Subcutaneous adipose tissue (tissue), 4 donors: Measurements from ENCODE around the gene GPC5. TPM values are rescaled to one million over a fixed set of nuclear protein-coding genes. Genes with fewer than 3 reads are reported as not detected.

Experiments used
- CTCF ChIP-seq: fragments of 450-650 bp; IDR thresholded peaks from one replicate; pipeline ENCODE4 v1.5.1; 2016; ENCODE audit warnings: low read depth, mild to moderate bottlenecking, control low read depth, antibody characterized with exemption, moderate library complexity
- total RNA-seq, 4 donors: library from RNA; depleted of rRNA; stranded (reverse); fragments of >200 nt; gene quantifications; one replicate each; pipeline ENCODE4 v1.1.0, GENCODE V29; 2016

Gene GPC5
- total RNA-seq, 4 donors from 2014 or later, result 0.16 to 0.44 TPM; not detected in 2

DNA sequence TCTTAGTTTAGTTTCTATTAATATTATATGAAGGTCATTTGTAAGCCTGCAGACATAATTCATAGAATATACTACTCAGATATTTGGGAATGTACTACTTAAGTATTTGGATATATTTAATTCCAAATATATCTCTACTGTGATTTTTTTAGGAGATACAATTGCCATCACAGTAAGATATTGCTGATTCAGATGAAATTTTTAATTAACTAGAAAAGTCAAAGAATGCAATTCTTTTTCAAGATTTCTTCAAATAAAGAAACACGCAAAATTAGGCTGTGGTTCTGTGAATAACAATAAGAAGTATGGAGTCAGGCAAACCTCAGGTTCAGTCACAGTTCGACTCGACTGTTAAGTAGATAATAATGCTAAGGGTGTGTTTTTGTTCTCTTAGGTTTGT lies 1277.8 kb downstream of the GPC5 start:
- TF ChIP-seq CTCF, result no peak

DNA sequence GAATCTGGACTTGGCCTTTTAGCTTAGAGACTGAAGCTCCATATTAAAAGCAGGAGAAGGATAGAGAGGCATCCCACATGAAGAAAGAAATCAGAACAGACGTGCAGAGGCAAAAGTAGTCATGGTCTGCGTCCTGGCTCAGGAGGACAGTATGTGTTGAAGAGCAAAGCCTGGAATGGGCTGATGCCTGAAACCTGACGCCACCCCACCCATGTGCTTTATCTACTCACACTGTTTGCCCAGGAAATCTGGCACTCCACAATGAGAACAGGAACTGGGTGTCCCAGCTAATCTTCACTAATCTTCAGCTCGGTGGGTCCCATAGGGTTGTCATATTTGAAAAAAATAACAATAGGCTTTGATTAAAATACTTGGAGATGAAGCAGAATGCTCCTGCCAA lies 1279.2 kb downstream of the GPC5 start:
- TF ChIP-seq CTCF, result no peak

DNA sequence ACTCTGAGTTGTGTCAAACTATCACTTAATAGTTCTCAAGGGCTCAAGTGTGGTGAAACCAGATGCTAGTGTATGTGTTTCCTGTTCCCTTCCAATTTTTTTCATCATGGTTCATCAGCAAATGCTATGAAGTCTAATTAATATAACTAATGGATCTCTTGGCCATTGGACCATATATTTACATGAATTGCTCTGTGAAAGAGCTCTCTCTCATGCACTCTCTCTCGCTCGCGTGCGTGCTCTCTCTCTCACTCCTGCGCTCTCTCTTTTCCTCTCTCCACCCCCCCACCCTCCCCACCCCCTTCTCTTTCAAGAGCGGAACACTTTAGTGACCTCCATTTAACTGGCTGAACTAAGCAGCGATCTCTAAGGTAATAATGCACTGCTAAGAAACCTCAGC lies 1281.2 kb downstream of the GPC5 start:
- TF ChIP-seq CTCF, result no peak

GRCh38 chr13:92681239-92681638 lies 1282.8 kb downstream of the GPC5 start:
- TF ChIP-seq CTCF, result no peak

DNA sequence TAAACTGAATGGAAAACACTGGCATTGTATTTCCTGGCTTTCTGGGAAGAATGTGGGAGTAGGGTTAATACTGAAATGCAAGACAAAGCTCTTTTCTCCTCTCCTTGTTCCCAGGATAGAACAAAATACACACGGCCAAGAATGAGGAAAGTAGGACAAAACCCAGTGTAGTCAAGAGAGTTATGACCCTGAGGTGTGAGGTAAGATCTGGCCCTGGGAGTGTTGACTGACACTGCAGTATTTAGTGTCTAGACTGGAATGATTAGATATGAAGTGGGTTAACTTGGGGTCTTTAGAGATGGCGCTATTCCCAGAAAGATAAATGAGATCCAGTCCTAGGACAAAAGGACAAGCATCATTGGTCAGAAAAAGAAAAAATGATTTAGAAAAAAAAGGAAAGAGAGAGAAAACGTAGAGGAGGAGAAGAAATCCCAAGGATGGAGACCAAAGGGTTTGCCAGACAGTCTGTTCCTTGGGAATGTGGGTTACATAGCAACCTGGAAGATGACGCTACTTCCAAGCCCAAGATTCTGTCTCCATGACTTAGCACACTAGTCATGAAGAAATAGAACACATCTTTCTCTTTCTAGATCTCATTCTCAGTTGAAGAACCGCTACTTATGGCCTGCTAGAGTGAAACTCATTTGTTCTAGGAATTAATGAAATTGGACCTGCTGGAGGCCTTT lies 1284.6 kb downstream of the GPC5 start:
- no peak for TF ChIP-seq CTCF

DNA sequence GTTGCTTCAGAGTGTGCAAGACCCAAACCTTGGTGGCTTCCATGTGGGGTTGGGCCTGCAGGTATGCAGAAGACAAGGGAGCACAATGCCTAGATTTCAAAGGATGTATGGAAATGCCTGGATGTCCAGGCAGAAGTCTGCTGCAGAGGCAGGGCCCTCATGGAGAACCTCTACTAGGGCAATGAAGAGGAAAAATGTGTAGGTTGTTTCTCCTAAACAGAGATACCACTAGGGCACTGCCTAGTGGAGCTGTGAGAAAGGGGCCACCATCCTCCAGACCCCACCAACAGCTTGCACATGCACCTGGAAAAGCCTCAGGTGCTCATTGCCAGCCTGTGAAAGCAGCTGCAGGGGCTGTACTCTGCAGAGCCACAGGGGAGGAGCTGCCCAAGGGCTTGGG lies 1295.6 kb downstream of the GPC5 start:
- no peak for TF ChIP-seq CTCF

GRCh38 chr13:92716749-92717148 lies 1318.3 kb downstream of the GPC5 start:
- TF ChIP-seq CTCF, result no peak
